Measurements from ENCODE around the gene GRIK4. TPM values are rescaled to one million over a fixed set of nuclear protein-coding genes. Genes with fewer than 3 reads are reported as not detected.

GRIK4 gene
- total RNA-seq, 1 donor from 2014 or later: 0.10 TPM

- no peak for DNase-seq
These were observed 131.7 kb downstream of the GRIK4 start for GRCh38 chr11:120643284-120643683.

DNA sequence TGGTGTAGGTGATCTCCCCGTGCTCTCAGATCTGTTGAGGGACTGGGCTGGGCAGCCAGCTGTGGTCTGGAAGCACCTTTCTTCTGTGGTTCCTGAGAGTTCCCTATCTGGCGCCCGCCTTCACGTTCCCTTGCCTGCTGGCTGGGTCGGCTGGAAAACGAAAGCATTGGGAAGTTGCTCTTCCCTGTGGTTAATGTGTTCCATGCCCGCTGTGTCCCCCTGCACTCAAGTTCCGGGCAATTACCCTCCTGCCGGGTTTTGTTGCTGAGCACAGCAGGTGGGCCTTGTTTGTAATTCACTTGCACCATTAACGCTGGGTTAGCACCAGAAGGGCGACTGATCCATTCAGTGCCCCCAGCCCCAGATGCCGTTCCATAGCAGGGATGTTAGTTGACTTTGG lies 134.1 kb downstream of the GRIK4 start:
- DNase-seq: no peak

GRCh38 chr11:120646206-120646605 lies 134.7 kb downstream of the GRIK4 start:
- no peak for DNase-seq

- DNase-seq: no peak
These were observed 136.1 kb downstream of the GRIK4 start for GRCh38 chr11:120647681-120648080.

- DNase-seq: no peak
These were observed 137.2 kb downstream of the GRIK4 start for GRCh38 chr11:120648771-120649170.

GRCh38 chr11:120649316-120649715 lies 137.8 kb downstream of the GRIK4 start:
- no peak for DNase-seq

DNA sequence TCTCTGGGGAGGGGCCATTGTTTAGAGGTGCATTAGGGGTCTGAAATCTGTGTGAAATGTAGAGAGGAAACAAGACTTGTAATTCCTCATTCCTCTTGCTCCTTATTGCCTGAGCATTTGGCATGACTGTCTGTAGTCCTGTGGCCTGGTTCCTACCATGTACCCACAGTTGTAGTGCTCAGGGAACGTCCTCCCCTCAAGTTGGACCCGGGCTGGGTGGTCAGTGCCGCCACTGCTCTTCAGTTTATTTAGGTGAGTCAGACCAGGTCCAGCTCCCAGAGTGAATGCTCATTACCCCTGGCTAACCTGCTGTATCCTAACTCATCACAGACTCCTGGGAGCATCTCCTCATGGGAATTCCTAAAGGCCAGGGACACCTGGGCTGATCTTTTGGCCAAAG lies 139.8 kb downstream of the GRIK4 start:
- DNase-seq: no peak

GRCh38 chr11:120651836-120652235 lies 140.3 kb downstream of the GRIK4 start:
- DNase-seq: no peak

DNA sequence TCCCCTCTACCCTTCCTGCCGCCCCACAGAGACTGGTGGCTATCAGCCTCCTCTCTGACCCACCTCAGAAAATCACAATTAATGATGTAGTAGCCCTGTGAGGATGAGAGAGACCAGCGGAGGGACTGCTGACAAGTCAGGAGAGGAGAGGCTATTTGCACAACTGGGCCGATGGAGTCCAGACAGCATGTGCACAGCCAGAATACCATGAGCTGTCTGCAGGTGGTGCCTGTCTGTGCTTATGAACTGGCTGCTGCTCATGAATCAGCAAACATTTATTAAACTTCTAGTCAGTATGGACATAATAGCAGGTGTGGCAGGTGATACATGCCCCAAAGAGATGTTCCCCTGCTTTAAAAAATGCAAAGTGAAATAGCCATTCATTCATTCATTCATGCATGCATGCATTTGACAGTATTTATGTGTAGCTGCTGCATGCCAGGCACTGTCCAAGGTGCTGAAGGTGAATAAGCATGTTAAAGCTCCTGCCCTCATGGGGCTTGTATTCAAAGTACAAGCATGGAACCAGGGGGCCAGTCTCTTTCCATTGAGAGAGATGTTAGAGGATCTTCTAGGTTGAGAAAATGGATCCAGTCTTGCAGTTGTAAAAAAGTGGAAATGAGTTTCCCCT lies 141.3 kb downstream of the GRIK4 start:
- DNase-seq: no peak

DNA sequence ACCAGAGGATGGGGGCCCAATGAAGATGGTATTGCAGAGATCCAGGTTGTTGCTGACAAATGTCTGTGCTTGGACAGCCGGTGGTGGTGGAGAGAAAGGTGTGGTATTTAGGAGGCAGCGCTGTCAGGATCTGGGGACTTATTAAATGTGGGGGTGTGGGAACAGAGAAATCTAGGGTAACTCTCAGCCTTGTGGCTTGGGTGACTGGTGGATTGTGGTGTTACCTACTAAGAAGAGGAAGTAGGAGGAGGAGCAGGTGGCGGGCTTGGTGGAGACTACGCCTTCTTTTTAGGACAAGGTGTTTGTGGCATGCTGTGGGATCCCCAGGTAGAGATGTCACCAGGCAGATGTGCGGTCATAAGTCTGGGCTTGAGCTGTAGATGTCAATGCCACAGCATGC lies 144.0 kb downstream of the GRIK4 start:
- DNase-seq: no peak

- DNase-seq: no peak
These were observed 145.9 kb downstream of the GRIK4 start for GRCh38 chr11:120657306-120658070.

GRCh38 chr11:120658071-120658423 lies 146.5 kb downstream of the GRIK4 start:
- no peak for DNase-seq

GRCh38 chr11:120659076-120659475 lies 147.5 kb downstream of the GRIK4 start:
- no peak for DNase-seq

DNA sequence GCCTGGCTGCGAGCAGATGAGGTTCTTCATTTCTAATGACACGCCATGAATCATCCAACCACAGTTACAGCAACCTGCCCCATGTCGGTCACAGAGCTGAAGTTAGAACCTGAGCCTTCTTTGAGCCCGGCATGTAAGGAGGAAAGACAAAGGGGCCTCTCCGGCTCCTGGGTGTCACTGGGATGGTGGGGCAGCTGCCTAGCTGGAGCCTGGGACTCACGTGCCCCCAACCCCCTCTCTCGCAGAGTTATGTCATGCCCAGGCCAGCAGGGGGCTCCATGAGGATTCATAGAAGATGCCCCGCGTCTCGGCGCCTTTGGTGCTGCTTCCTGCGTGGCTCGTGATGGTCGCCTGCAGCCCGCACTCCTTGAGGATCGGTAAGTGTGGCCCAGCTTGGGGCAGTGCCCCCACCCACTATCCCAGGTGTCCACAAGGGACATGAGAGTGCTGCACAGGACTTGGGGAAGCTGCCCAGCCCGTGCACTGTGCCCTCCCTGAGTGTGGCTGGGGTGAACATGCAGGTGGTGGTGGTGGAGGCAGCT lies 148.5 kb downstream of the GRIK4 start:
- peak; percentile 16 for DNase-seq

GRCh38 chr11:120662071-120662676 lies 150.6 kb downstream of the GRIK4 start:
- no peak for DNase-seq

GRCh38 chr11:120663142-120663541 lies 151.6 kb downstream of the GRIK4 start:
- no peak for DNase-seq

- no peak for DNase-seq
These were observed 154.6 kb downstream of the GRIK4 start for GRCh38 chr11:120666121-120666639.

GRCh38 chr11:120667281-120667680 lies 155.7 kb downstream of the GRIK4 start:
- DNase-seq: no peak

DNA sequence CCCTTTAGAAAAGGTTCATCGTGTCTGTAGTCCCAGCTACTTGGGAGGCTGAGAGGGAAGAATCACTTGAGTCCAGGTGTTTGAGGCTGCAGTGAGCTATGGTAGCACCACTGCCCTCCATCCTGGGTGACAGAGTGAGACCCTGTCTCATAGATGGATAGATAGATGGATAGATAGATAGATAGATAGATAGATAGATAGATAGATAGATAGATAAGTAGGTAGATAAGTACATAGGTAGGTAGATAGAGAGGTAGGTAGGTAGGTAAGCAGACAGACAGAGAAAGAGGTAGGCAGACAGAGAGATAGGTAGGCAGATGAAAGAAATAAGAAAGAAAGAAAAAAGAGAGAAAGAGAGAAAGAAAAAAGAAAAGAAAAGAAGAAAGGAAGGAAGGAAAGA lies 156.4 kb downstream of the GRIK4 start:
- no peak for DNase-seq

GRCh38 chr11:120668537-120668936 lies 157.0 kb downstream of the GRIK4 start:
- no peak for DNase-seq

DNA sequence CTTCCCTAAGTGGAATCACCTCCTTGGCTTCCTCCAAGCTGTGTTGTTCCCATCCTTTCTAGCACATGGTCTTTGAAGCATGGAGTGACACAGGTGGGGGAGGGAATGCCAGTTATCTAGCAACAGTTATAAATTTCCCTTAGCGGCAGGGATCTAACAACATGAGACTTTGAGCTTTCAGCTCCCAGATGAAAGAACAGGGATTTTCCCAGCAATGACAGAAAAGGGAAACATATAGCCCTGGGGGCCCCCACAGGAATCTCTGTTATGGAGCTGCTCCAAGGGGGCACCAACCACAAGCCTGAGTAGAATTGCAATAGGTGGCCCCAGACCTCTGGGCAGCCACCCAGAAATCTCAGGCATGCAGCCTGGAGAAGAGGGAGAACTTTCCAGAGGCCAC lies 163.0 kb downstream of the GRIK4 start:
- DNase-seq: peak; percentile 5

DNA sequence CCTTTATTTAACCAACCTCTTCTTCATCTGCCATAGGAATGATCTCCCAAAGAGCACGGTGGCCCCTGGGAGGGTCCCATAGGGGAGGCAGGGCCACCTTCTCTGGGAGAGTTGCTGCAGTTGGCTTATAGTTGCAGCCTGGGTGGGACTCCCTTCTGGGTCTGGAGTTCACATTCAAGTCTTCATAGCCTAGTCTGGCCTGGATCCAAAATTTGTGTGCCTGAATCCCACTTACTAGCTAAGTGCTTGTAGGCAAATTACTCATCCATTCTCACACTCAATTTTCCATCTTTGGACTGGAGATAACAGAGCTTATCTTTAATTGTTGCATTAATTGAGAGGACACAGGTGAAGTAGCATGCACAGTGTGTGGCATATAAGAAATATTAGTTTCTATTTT lies 163.6 kb downstream of the GRIK4 start:
- DNase-seq: peak; percentile 13

GRCh38 chr11:120676991-120677390 lies 165.4 kb downstream of the GRIK4 start:
- no peak for DNase-seq

Data from tongue (tissue), 2 donors.